Activated CD8-positive, alpha-beta memory T cell treated with anti-CD3 and anti-CD28 coated beads for 36 hours (primary cell): ENCODE measurements around the gene UBE2O. TPM values are rescaled to one million over a fixed set of nuclear protein-coding genes. Genes with fewer than 3 reads are reported as not detected.

Experiments used
- total RNA-seq, 2 experiments: library from RNA; stranded (reverse); gene quantifications; one replicate each; pipeline ENCODE4 v1.2.3, GENCODE V29; 2021

Gene UBE2O
- total RNA-seq, 2 experiments from 2014 or later: 40.5 to 41.6 TPM

Other genes starting within 250 kb of the UBE2O start
- gene RNF157, start 212.7 kb downstream of the UBE2O start, total RNA-seq: 10 to 100 TPM; 16.0 to 21.1 TPM
- 100 to 1,000 TPM; 163 to 177 TPM for gene UBALD2, start 187.8 kb downstream of the UBE2O start, total RNA-seq
- 1 to 10 TPM; 1.7 to 2.0 TPM for gene QRICH2, start 144.9 kb downstream of the UBE2O start, total RNA-seq
- 10 to 100 TPM; 39.4 to 41.8 TPM for gene PRPSAP1, start 99.2 kb downstream of the UBE2O start, total RNA-seq
- 10 to 100 TPM; 24.3 to 24.4 TPM for gene SPHK1, start 68.5 kb downstream of the UBE2O start, total RNA-seq
- under 1 TPM in 1 of 2 experiments, not detected in 1; 0.21 TPM for gene AANAT, start 14.5 kb upstream of the UBE2O start, total RNA-seq
- gene RHBDF2, start 48.3 kb upstream of the UBE2O start, total RNA-seq: 10 to 100 TPM; 34.3 to 34.4 TPM
- not detected for gene CYGB, start 84.6 kb upstream of the UBE2O start, total RNA-seq
- under 1 TPM in 1 of 2 experiments, not detected in 1; 0.08 TPM for gene PRCD, start 86.9 kb upstream of the UBE2O start, total RNA-seq
- not detected for gene ST6GALNAC2, start 132.7 kb upstream of the UBE2O start, total RNA-seq
- not detected for gene ST6GALNAC1, start 190.6 kb upstream of the UBE2O start, total RNA-seq